Panc1 (cell line): ENCODE results near the gene PIGC. TPM values are rescaled to one million over a fixed set of nuclear protein-coding genes. Genes with fewer than 3 reads are reported as not detected.

ENCODE experiments used
- ATAC-seq: fragments of 200-7000 bp; cut with Tn5 transposase; 2 replicates; pipeline ENCODE4 v1.9.1; 2020; ENCODE audit warnings: mild to moderate bottlenecking, moderate library complexity
- BruUV-seq: library from RNA; stranded (reverse); fragments of 400-500 nt; replicated peaks from 2 replicates; lab custom pipeline; 2021; lab: Mats Ljungman, UMichigan
- CTCF ChIA-PET: fragments of 300-600 bp; sonication (Branson Sonifier 250); formaldehyde crosslinking; loops from one replicate; lab custom pipeline; 2022; ENCODE audit warnings: antibody characterized with exemption; lab: Charles Lee
- POLR2A ChIA-PET: fragments of 300-600 bp; sonication (Branson Sonifier 250); formaldehyde crosslinking; loops from one replicate; lab custom pipeline; 2022; ENCODE audit warnings: antibody characterized with exemption; lab: Charles Lee
- DNase-seq: peaks from one replicate; pipeline ENCODE4 v3.0.0-alpha.2; 2010; ENCODE audit warnings: low read depth, low spot score
- H3K27ac ChIP-seq: 2 replicates; pipeline ENCODE4 v1.5.1; 2011; ENCODE audit warnings: mild to moderate bottlenecking, low read length, inconsistent platforms
- H3K27me3 ChIP-seq: fragments of 200-500 bp; sonication (Bioruptor generic); 2 replicates; pipeline ENCODE4 v1.6.0; 2014; ENCODE audit warnings: low read length, inconsistent platforms; ENCODE audit not compliant: control insufficient read depth, insufficient read depth
- H3K36me3 ChIP-seq: fragments of 200-500 bp; sonication (Bioruptor generic); 2 replicates; pipeline ENCODE4 v1.5.1; 2014; ENCODE audit warnings: inconsistent platforms, mild to moderate bottlenecking, low read length, moderate library complexity; ENCODE audit not compliant: control insufficient read depth, insufficient read depth
- H3K4me1 ChIP-seq: 2 replicates; pipeline ENCODE4 v1.5.1; 2011; ENCODE audit warnings: inconsistent platforms, mild to moderate bottlenecking, low read length, moderate library complexity; ENCODE audit not compliant: control insufficient read depth, insufficient read depth
- H3K4me3 ChIP-seq, 2 experiments: 2 replicates each; pipeline ENCODE4 v1.5.1; 2011 to 2012; ENCODE audit warnings: low read depth in 2 of 2, low read length in 2 of 2, mild to moderate bottlenecking in 2 of 2, inconsistent platforms in 1 of 2, moderate library complexity in 1 of 2
- H3K9me3 ChIP-seq: fragments of 200-500 bp; sonication (Bioruptor generic); 2 replicates; pipeline ENCODE4 v1.5.1; 2014; ENCODE audit warnings: low read depth, mild to moderate bottlenecking, inconsistent platforms, low read length, moderate library complexity; ENCODE audit not compliant: control insufficient read depth, insufficient read depth
- POLR2AphosphoS5 ChIP-seq: IDR thresholded peaks from 2 replicates; pipeline ENCODE4 v1.6.1; 2012; ENCODE audit warnings: mild to moderate bottlenecking, low read depth, low read length, moderate library complexity
- SIN3A ChIP-seq: IDR thresholded peaks from 2 replicates; pipeline ENCODE4 v1.6.1; 2012; ENCODE audit warnings: low read depth, mild to moderate bottlenecking, low read length, moderate library complexity, borderline replicate concordance; ENCODE audit not compliant: insufficient read depth
- TCF7L2 ChIP-seq: IDR thresholded peaks from 2 replicates; pipeline ENCODE4 v1.6.1; 2011; ENCODE audit warnings: mild to moderate bottlenecking, low read depth, low read length, inconsistent platforms
- in situ Hi-C: cut with HindIII; loops from 2 replicates; pipeline ENCODE4 v1.10.0; 2016; ENCODE audit warnings: low sequenced_read_pairs, low pct_unique_long_range_greater_than_20kb
- intact Hi-C: fragments of 100-400 bp; cut with micrococcal nuclease; formaldehyde crosslinking; loops from one replicate; pipeline ENCODE4 v1.10.0; 2022; ENCODE audit not compliant: unreplicated experiment
- total RNA-seq: library from RNA; stranded (reverse); gene quantifications from one replicate; pipeline ENCODE4 v1.2.1, GENCODE V29; 2021; ENCODE audit not compliant: unreplicated experiment
- TF ChIP-seq, protein P1 (sequence below): fragments of 450-650 bp; IDR thresholded peaks from 2 replicates; pipeline ENCODE4 v1.5.1; 2017; ENCODE audit warnings: mild to moderate bottlenecking
- TF ChIP-seq, protein P2 (sequence below), 2 experiments: IDR thresholded peaks; 2 replicates each; pipeline ENCODE4 v1.6.1; 2011 to 2012; ENCODE audit warnings: low read depth in 2 of 2, control low read depth in 1 of 2, low read length in 1 of 2, mild to moderate bottlenecking in 1 of 2, moderate library complexity in 1 of 2; ENCODE audit not compliant: insufficient read depth in 1 of 2

The PIGC gene
- total RNA-seq, 1 experiment from 2014 or later = 23.6 TPM

DNA sequence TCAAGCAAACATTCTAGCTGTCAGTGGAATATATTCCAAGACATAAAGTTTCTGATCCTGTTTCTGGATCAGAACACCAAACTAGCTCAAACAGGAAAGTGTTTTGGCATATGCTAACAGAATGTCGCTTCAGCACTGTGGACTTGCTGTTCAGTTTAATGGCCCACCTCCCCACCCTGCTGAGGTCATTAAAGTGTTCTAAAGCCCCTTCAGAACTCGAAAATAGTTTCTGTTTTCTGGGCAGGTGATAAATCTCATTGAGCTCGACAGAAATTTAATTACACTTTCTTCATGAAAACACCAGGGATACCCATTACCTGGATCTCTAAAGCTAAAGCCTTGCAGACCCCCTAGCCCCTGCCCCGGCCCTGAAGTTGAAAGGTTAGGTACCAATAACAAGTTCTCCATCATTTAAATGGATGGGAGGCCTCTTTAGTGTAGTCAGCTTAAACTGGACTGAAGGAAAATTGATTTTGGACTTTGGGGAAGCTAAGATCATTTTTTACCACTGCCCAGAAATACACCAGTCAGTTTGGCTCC, 27.3 kb downstream of the PIGC start:
- BruUV-seq = no TSS peak
- ChIA-PET POLR2A (no interaction called here), CTCF (interaction anchor here (0.6 to 1.1 kb wide), 2 partner anchors 13 to 17 kb away, joined by 3 to 4 read pairs; no protein-coding TSS in a partner anchor)
- DNase-seq (no peak), ATAC-seq (no peak)
- no peaks in the 10 kb centered on the region for H3K9me3 ChIP-seq
- intact Hi-C loops = no loop called here
- peak overlapping the region; percentile 31; the same call in 1 of the 2 replicates for H3K27ac ChIP-seq
- no peaks in the 10 kb centered on the region for H3K36me3 ChIP-seq
- no peaks in the 10 kb centered on the region for H3K27me3 ChIP-seq
- H3K4me1 ChIP-seq = peaks cover 7% of the 10 kb centered on the region
- no peak overlapping the region for H3K4me3 ChIP-seq
- in situ Hi-C loops = no loop called here
- TF ChIP-seq, protein P1, sequence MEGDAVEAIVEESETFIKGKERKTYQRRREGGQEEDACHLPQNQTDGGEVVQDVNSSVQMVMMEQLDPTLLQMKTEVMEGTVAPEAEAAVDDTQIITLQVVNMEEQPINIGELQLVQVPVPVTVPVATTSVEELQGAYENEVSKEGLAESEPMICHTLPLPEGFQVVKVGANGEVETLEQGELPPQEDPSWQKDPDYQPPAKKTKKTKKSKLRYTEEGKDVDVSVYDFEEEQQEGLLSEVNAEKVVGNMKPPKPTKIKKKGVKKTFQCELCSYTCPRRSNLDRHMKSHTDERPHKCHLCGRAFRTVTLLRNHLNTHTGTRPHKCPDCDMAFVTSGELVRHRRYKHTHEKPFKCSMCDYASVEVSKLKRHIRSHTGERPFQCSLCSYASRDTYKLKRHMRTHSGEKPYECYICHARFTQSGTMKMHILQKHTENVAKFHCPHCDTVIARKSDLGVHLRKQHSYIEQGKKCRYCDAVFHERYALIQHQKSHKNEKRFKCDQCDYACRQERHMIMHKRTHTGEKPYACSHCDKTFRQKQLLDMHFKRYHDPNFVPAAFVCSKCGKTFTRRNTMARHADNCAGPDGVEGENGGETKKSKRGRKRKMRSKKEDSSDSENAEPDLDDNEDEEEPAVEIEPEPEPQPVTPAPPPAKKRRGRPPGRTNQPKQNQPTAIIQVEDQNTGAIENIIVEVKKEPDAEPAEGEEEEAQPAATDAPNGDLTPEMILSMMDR = no peak
- TF ChIP-seq SIN3A (no peak), TCF7L2 (no peak), POLR2AphosphoS5 (no peak)
- TF ChIP-seq, protein P2, sequence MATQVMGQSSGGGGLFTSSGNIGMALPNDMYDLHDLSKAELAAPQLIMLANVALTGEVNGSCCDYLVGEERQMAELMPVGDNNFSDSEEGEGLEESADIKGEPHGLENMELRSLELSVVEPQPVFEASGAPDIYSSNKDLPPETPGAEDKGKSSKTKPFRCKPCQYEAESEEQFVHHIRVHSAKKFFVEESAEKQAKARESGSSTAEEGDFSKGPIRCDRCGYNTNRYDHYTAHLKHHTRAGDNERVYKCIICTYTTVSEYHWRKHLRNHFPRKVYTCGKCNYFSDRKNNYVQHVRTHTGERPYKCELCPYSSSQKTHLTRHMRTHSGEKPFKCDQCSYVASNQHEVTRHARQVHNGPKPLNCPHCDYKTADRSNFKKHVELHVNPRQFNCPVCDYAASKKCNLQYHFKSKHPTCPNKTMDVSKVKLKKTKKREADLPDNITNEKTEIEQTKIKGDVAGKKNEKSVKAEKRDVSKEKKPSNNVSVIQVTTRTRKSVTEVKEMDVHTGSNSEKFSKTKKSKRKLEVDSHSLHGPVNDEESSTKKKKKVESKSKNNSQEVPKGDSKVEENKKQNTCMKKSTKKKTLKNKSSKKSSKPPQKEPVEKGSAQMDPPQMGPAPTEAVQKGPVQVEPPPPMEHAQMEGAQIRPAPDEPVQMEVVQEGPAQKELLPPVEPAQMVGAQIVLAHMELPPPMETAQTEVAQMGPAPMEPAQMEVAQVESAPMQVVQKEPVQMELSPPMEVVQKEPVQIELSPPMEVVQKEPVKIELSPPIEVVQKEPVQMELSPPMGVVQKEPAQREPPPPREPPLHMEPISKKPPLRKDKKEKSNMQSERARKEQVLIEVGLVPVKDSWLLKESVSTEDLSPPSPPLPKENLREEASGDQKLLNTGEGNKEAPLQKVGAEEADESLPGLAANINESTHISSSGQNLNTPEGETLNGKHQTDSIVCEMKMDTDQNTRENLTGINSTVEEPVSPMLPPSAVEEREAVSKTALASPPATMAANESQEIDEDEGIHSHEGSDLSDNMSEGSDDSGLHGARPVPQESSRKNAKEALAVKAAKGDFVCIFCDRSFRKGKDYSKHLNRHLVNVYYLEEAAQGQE (IDR thresholded peaks at IDR 0.05; ENCODE audit: insufficient read depth in 1 of 2, low read depth in 2 of 2, low read length in 1 of 2) = no peak

DNA sequence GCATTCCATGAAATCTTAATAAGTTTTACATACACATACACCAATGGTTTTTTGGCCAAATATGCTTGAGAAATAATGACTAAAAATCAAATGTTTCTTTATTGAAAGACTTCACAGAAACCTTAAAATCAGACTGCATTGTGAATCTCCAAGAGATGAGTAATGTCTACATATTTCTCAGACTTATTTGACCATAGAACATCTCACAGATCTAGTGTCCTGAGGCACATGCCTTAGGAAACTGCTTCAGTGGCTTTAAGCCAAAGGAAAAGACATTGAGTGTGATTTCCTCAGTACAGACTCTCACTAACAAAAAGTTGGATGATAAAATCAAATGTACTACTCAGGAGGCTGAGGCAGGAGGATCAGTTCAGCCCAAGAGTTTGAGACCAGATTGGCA, 29.5 kb downstream of the PIGC start:
- no TSS peak for BruUV-seq
- TF ChIP-seq POLR2AphosphoS5 (no peak), SIN3A (no peak), TCF7L2 (no peak)
- TF ChIP-seq, protein P2 (IDR thresholded peaks at IDR 0.05; ENCODE audit: insufficient read depth in 1 of 2, low read depth in 2 of 2, low read length in 1 of 2) = no peak
- TF ChIP-seq, protein P1 = no peak
- ATAC-seq (no peak), DNase-seq (no peak)
- ChIA-PET CTCF (no interaction called here), POLR2A (no interaction called here)
- no peaks in the 10 kb centered on the region for H3K9me3 ChIP-seq
- H3K27me3 ChIP-seq = no peaks in the 10 kb centered on the region
- in situ Hi-C loops = no loop called here
- no peak overlapping the region for H3K27ac ChIP-seq
- H3K4me3 ChIP-seq = no peak overlapping the region
- no peaks in the 10 kb centered on the region for H3K36me3 ChIP-seq
- intact Hi-C loops = no loop called here
- peaks cover 7% of the 10 kb centered on the region for H3K4me1 ChIP-seq
